K562 (cell line): ENCODE data around the gene DHRS11. TPM values are rescaled to one million over a fixed set of nuclear protein-coding genes. Genes with fewer than 3 reads are reported as not detected.

Source experiments
- ARHGAP35 ChIP-seq: fragments of 450-650 bp; IDR thresholded peaks from 2 replicates; pipeline ENCODE4 v1.6.1; 2018; ENCODE audit not compliant: partially characterized antibody
- CCNT2 ChIP-seq: IDR thresholded peaks from 2 replicates; pipeline ENCODE4 v1.6.1; 2011; ENCODE audit warnings: borderline replicate concordance, low read depth, mild to moderate bottlenecking, moderate library complexity, mixed read lengths, low read length; ENCODE audit not compliant: insufficient read length; ENCODE audit errors: extremely low read depth
- CHD1 ChIP-seq: fragments of 200-600 bp; sonication (generic); IDR thresholded peaks from one replicate; pipeline ENCODE4 v1.6.1; 2012; ENCODE audit warnings: mild to moderate bottlenecking, moderate library complexity, low read length, inconsistent platforms
- HCFC1 ChIP-seq: IDR thresholded peaks from 2 replicates; pipeline ENCODE4 v1.6.1; 2012; ENCODE audit warnings: low read depth, low read length, improper control_type of control experiment
- HNRNPL ChIP-seq: fragments of 200-400 bp; formaldehyde crosslinking; IDR thresholded peaks from 2 replicates; pipeline ENCODE4 v1.6.1; 2017; ENCODE audit warnings: low read depth, mild to moderate bottlenecking, low read length
- POLR2G ChIP-seq: fragments of 200-400 bp; formaldehyde crosslinking; IDR thresholded peaks from 2 replicates; pipeline ENCODE4 v1.6.1; 2017; ENCODE audit warnings: low read depth, mild to moderate bottlenecking, antibody characterized with exemption, low read length, moderate library complexity
- TOE1 ChIP-seq, 2 experiments: fragments of 450-650 bp in 1 of 2; sonication (generic) in 1 of 2; formaldehyde crosslinking in 1 of 2; IDR thresholded peaks; 2 replicates each; pipeline versions ENCODE4 v1.7.1 to v1.8.0; 2016 to 2022; ENCODE audit warnings: borderline replicate concordance in 2 of 2, mild to moderate bottlenecking in 2 of 2, antibody characterized with exemption in 1 of 2, inconsistent platforms in 1 of 2, low read depth in 1 of 2, missing genetic modification reagents in 1 of 2, moderate library complexity in 1 of 2
- ZFX ChIP-seq: sonication (generic); formaldehyde crosslinking; IDR thresholded peaks from 2 replicates; pipeline ENCODE4 v1.8.0; 2022; ENCODE audit warnings: mild to moderate bottlenecking, missing genetic modification reagents, moderate library complexity
- polyA plus RNA-seq, 8 experiments: library from polyadenylated mRNA; depleted of rRNA in 4 of 8; stranded (reverse) in 5 of 8; unstranded in 3 of 8; fragments of >200 nt; fragmentation: Nextera tagmentation in 2 of 8; fragmentation: Illumina TruSeq in 1 of 8; extraction: Ambion mirVana in 2 of 8; extraction: Trizol in 1 of 8; gene quantifications; 2 replicates each; pipeline versions ENCODE4 v1.2.1 to v1.2.3, GENCODE V29; 2011 to 2014; ENCODE audit warnings: inconsistent platforms in 1 of 8, missing spikeins in 1 of 8
- total RNA-seq, 7 experiments: library from RNA; depleted of rRNA in 6 of 7; stranded (reverse); fragments of >200 nt in 6 of 7; fragmentation: Illumina TruSeq in 2 of 7; extraction: Trizol in 2 of 7; gene quantifications; 2 replicates each; pipeline versions ENCODE4 v1.2.1 to v1.2.3, GENCODE V29; 2011 to 2021; ENCODE audit warnings: low replicate concordance in 1 of 7
- TF ChIP-seq, protein P1 (sequence below), 2 experiments: fragments of 450-650 bp in 1 of 2; sonication (generic) in 1 of 2; formaldehyde crosslinking in 1 of 2; IDR thresholded peaks; 2 replicates each; pipeline versions ENCODE4 v1.7.1 to v1.9.0; 2016 to 2022; ENCODE audit warnings: inconsistent platforms in 1 of 2, mild to moderate bottlenecking in 1 of 2, missing genetic modification reagents in 1 of 2
- TF ChIP-seq, protein P2 (sequence below): fragments of 450-650 bp; IDR thresholded peaks from 2 replicates; pipeline ENCODE4 v1.6.1; 2018; ENCODE audit not compliant: partially characterized antibody

Gene DHRS11
- total and polyA plus RNA-seq, 9 of the 15 experiments (the other 6 are each of a cell fraction or from before 2014, with no cell fraction given) = 15.2 to 123 (median 59.8) TPM

DNA sequence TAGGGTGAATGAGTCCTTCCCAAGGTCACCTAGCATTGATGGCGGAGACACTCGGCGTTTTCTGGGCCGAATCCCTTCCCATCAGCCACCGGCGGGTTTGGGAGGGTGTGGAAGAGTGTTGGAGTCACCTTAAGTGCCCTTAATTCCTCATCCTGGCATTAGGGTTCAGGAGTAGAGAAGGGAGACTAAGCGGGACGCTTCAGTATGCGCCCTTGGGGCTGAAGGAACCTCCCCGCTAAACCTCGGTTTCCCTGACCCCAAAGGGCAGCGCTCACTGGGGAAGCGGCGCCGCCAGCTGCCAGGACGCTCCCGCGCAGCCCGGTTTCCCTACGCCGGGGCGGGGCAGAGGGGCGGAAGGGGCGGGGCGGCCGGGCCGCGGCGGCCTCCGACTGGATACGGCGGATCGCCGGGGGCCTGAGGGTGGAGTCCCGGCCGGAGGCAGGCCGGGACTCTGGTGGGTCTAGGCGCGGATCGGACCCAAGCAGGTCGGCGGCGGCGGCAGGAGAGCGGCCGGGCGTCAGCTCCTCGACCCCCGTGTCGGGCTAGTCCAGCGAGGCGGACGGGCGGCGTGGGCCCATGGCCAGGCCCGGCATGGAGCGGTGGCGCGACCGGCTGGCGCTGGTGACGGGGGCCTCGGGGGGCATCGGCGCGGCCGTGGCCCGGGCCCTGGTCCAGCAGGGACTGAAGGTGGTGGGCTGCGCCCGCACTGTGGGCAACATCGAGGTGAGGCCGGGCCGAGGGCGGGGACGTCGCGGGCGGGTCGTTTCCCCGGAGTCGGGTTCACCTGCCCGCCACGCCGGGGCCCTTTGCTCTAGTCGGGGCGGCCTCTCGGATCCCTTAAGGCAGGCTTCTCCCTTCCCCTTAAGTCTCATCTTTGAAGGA lies at the start of gene DHRS11 (continued):
- TF ChIP-seq, protein P1, sequence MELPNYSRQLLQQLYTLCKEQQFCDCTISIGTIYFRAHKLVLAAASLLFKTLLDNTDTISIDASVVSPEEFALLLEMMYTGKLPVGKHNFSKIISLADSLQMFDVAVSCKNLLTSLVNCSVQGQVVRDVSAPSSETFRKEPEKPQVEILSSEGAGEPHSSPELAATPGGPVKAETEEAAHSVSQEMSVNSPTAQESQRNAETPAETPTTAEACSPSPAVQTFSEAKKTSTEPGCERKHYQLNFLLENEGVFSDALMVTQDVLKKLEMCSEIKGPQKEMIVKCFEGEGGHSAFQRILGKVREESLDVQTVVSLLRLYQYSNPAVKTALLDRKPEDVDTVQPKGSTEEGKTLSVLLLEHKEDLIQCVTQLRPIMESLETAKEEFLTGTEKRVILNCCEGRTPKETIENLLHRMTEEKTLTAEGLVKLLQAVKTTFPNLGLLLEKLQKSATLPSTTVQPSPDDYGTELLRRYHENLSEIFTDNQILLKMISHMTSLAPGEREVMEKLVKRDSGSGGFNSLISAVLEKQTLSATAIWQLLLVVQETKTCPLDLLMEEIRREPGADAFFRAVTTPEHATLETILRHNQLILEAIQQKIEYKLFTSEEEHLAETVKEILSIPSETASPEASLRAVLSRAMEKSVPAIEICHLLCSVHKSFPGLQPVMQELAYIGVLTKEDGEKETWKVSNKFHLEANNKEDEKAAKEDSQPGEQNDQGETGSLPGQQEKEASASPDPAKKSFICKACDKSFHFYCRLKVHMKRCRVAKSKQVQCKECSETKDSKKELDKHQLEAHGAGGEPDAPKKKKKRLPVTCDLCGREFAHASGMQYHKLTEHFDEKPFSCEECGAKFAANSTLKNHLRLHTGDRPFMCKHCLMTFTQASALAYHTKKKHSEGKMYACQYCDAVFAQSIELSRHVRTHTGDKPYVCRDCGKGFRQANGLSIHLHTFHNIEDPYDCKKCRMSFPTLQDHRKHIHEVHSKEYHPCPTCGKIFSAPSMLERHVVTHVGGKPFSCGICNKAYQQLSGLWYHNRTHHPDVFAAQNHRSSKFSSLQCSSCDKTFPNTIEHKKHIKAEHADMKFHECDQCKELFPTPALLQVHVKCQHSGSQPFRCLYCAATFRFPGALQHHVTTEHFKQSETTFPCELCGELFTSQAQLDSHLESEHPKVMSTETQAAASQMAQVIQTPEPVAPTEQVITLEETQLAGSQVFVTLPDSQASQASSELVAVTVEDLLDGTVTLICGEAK (IDR thresholded peaks at IDR 0.05) = 0 out of 2 replicates have a peak, but pooled peaks have one; percentile 8
- TF ChIP-seq, protein P1 (CRISPR knock-in tag; IDR thresholded peaks at IDR 0.05) = no peak
- TF ChIP-seq HNRNPL = peak; percentile 58; the same call in 1 of the 2 replicates
- peak; percentile 56 for TF ChIP-seq ZFX
- 0 out of 2 replicates have a peak, but pooled peaks have one; percentile 31 for TF ChIP-seq TOE1 (IDR thresholded peaks at IDR 0.05; ENCODE audit: borderline replicate concordance)
- TF ChIP-seq TOE1 (CRISPR knock-in tag; IDR thresholded peaks at IDR 0.05; ENCODE audit: borderline replicate concordance, low read depth) = no peak
- TF ChIP-seq, protein P2, sequence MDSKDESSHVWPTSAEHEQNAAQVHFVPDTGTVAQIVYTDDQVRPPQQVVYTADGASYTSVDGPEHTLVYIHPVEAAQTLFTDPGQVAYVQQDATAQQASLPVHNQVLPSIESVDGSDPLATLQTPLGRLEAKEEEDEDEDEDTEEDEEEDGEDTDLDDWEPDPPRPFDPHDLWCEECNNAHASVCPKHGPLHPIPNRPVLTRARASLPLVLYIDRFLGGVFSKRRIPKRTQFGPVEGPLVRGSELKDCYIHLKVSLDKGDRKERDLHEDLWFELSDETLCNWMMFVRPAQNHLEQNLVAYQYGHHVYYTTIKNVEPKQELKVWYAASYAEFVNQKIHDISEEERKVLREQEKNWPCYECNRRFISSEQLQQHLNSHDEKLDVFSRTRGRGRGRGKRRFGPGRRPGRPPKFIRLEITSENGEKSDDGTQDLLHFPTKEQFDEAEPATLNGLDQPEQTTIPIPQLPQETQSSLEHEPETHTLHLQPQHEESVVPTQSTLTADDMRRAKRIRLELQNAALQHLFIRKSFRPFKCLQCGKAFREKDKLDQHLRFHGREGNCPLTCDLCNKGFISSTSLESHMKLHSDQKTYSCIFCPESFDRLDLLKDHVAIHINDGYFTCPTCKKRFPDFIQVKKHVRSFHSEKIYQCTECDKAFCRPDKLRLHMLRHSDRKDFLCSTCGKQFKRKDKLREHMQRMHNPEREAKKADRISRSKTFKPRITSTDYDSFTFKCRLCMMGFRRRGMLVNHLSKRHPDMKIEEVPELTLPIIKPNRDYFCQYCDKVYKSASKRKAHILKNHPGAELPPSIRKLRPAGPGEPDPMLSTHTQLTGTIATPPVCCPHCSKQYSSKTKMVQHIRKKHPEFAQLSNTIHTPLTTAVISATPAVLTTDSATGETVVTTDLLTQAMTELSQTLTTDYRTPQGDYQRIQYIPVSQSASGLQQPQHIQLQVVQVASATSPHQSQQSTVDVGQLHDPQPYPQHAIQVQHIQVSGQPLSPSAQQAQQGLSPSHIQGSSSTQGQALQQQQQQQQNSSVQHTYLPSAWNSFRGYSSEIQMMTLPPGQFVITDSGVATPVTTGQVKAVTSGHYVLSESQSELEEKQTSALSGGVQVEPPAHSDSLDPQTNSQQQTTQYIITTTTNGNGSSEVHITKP = no peak
- TF ChIP-seq POLR2G = peak; percentile 92
- peak; percentile 71 for TF ChIP-seq CCNT2
- TF ChIP-seq ARHGAP35 = no peak
- TF ChIP-seq HCFC1 = 0 out of 2 replicates have a peak, but pooled peaks have one; percentile 20
- no peak for TF ChIP-seq CHD1
